Stimulated activated CD8-positive, alpha-beta memory T cell treated with anti-CD3 and anti-CD28 coated beads, Interleukin-7, amount 100 ng/mL, for 24 hours (primary cell): ENCODE data around the gene KCNH4.

Experiments used
- DNase-seq: peaks from one replicate; pipeline ENCODE4 v3.0.0-alpha.2; 2020; ENCODE audit warnings: low read depth

Gene KCNH4

DNA sequence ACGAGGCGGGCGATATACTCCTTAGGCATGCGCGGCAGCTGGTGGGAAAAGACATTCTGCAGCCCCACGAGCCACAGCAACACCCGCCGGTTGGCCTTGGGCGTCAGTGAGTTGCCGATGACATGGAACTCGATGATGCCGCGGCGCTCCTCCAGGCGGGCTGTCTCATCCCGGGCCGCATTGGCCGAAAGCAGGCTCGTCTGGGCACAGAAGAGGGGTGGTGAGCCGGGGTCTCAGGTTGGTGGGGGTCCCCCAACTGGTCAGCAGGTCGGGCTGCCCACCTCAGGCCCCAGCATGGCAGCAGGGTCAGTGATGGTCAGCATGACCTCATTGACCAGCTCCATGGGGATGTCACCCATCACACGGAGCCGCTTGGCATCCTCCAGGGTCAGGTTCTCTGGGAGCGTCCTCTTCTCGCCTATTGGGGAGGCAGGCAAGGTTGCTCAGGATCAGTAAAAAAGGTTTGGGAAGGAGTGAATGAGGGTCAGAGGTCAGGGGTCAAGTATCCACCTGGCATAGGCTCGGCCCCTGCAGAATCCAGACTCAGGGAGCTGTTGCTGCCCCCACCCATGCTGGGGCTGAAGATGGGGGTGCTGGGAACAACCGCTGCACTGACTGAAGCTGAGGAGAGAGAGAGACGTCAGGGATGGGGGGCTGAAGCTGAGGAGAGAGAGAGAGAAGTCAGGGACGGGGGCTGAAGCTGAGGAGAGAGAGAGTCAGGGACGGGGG lies 63.4 kb downstream of the KCNH4 start:
- no peak for DNase-seq

DNA sequence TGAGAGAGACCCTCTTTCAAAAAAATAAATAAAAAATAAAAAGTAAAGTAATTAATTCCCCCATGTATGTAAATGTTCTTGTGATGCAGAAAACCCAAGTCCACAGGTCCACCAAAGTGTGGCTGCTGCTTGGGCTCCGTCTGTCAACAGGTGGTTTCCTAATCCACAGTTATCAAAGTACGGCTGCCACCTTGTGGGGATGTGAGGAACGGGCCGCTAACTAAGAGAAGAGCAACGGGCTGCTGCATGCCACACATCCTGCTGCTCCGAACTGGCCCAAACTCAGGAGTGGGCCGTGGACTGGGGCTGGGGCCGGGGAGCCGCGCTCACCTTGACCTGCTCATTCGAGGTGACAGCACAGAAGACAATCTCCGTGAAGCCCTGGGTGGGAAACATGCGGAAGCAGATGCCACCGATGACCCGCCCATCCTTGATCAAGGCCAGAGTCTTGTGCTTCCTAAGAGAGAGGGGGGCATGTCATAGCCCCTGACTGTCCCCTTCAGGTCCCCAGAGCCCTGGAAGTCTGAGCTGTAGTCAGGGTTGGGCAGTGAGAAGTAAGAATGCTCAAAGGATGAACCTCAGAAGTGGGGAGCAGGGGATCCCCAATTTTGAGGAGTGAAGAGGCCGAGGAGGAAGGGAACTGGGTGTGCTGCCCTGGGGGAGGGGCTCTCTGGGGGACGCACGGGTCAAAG lies 64.1 kb downstream of the KCNH4 start:
- DNase-seq: peak; percentile 60

DNA sequence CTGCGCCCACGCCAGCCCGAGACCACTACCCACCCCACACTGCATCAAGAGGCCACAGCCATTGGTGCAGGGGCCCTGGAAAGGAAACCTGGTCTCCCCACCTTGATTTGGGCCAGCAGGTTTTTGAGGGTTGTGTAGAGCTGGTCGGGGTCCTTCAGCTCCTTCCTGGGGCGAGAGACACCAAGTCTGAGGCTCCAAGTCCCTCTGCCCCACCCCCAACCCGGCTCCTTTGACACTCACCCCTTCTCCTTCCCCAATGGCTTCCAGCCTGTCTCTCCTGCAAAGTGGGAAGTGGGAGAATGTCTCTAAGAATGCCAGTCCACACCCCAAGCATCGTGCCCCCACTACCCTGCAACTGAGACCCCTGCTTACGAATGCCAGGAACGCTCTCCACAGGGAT lies 66.8 kb downstream of the KCNH4 start:
- no peak for DNase-seq

DNA sequence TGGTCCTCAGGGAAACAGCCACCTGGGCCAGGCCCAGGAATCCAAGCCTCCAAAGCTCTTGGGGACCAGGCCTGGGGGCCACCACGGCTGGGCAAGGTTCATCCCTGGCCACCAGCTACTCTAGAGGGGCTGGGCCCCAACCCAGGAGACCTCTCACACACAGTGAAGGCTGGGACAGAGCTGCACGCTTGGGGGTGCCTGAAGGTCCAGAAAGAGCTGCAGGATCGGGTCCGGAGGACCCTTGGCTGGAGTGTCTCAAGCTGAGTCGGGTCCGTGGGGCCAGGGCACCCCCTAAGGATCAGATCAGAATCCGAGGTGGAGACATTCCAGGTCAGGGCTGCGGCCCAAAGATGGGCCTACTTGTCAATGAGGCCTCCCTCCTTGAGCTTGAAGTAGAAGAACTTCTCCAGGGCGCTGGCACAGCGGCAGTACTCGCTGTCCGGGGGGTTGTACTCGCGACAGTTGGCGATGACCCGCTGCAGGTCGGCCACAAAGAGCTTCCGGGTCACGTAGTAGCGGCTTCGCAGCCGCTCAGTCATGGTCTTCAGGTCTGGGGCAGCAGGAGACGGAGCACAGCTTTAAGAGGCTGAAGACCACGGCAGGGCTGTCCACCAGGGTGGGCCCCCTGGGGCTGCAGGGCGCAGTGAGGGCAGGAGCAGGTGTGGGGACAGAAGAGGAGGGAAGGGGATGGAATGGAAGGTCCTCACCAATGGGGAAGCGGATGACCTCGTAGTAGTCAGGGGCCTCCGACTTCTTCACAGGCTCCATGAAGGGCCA lies 67.5 kb downstream of the KCNH4 start:
- no peak for DNase-seq

DNA sequence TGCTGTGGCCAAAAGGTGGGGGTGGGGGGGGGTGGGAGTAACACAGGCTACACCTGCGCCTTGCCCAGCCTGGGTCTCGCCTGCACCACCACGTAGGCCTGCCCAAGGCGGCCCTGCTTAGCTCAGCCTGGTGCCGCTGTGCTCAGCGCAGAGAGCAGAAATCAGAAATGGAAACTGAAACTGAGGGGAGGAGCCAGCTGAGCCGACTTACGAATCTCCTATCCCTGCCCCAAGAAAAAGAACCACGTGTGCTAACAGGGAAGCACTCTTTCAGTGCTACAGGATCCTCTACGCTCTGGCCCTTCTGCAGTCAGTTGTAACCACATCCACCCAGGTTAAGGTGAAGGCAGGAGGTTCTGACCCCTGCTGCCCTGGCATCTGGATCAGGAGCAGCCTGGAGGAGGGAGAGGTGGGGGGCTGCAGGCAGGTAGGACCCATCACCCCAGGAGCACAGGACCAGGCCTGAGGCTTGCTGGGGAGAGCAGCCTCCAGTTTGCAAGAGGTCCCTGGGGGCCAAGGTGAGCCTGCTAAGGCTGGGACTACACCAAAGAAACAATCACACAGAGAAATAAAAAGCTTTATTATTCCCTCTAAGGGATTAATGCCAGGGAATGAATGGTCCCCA lies 68.3 kb downstream of the KCNH4 start, which contains the start of gene DHX58:
Gene DHX58, minus strand, starts transcription at position 163 of the 625 bp plus-strand sequence. CDS start 822 bp downstream, outside the sequence.
- DNase-seq: peak; percentile 40

DNA sequence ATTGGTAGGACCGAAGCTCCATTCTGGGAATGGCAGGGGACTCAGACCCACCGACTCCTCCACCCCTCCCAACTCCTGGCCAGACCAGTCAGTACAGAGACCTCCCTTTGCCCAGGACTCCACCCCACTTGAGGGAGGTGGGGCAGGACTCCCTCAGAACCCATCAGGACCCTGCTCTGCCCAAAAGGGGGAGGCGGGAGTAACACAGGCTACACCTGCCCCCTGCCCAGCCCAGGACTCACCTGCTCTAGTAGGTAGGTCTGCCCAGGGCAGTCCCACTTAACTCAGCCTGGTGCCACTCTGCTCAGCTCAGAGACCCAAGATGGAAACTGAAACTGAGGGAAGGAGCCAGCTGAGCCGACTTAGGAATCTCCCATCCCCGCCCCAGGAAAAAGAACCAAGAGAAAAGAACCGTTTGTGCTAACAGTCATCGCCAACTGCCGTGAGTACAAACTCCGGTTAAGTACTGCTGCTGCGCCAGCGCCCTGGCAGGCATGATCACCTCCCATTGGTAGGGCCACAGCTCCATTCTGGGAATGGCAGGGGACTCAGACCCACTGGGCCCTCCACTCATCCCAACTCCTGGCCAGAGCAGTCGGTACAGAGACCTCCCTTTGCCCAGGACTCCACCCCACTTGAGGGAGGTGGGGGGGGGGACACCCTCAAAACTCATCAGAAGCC lies 68.9 kb downstream of the KCNH4 start:
- DNase-seq: no peak

DNA sequence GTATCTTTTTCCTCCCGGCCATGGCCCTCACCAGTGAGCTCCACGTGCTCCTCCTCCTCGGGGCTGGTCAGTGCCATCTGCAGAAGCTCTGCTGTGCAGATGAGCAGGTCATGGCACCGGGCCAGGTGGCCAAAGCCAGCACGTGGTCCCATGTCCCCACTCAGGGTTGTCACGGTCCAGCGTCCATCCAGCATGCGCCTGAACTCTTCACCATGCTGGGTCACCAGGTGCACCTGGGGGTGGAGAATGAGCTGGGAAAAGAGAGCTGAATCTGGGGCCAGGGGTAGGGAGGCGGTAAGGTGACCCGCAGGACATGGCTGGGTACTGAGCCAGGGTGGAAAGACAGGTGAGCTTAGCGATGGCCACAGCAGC lies 69.7 kb downstream of the KCNH4 start:
- no peak for DNase-seq

DNA sequence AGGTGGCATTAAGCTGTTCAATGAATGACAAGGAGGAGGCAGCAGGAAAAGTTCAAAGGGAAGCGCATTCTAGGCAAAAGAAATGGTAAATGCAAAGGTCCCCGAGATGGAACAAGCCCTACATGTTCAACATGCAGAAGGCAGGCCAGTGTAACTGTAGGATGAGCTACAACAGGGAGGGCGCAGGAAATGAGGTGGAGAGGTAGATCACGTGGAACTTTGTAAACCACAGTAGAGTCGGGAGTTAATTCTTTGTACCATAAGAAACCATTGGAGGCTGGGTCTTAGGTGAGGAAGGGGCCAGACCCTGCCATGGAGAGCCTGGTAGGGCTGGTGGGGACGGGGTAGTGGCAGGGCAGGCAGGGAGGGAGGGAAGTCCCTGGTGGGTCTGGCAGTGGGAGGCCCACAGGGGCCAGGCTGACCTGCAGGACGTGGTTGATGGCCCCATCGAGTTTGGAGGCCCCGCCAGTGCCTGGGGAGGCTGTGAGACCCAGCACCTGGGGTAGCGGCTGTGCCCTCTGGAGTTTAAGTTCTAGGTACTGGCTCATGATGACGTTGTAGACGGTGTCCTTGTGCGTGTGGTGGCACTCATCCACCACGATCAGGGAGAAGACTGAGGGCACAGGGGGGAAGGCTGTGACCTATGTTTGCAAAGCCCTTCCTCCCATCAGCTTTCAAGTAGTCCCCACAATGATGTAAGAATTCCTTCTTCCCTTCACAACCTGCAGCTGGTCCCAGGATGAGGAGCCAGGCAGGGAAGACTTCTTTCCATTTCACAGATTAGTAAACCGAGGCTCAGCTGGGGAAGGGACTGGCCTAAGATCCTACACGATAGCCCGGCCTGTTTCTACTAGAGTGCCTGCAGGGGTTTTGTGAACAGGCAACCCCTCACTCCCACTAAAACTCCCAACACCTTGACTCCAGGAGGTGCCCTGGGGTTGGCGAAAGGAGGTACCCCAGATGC lies 70.4 kb downstream of the KCNH4 start:
- DNase-seq: no peak

DNA sequence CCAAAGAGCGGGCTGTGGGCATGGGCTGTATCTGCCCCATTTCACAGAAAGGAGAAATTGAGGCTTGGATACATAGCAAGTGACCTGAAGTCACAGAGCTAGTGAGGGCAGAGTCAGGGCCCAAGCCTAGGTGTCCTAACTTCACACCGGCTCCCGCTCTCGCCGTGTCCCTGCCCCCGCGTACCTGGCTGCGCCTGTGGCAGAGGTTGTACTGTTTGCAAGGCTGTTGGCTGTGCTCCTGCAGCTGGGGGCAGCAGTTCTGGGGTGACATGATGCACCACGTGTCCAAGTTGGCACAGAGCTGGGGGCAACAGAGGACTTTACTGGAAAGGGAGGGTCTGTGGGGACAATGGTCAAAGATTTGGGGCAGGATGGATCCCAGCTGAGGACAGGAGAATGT lies 71.9 kb downstream of the KCNH4 start:
- DNase-seq: no peak

DNA sequence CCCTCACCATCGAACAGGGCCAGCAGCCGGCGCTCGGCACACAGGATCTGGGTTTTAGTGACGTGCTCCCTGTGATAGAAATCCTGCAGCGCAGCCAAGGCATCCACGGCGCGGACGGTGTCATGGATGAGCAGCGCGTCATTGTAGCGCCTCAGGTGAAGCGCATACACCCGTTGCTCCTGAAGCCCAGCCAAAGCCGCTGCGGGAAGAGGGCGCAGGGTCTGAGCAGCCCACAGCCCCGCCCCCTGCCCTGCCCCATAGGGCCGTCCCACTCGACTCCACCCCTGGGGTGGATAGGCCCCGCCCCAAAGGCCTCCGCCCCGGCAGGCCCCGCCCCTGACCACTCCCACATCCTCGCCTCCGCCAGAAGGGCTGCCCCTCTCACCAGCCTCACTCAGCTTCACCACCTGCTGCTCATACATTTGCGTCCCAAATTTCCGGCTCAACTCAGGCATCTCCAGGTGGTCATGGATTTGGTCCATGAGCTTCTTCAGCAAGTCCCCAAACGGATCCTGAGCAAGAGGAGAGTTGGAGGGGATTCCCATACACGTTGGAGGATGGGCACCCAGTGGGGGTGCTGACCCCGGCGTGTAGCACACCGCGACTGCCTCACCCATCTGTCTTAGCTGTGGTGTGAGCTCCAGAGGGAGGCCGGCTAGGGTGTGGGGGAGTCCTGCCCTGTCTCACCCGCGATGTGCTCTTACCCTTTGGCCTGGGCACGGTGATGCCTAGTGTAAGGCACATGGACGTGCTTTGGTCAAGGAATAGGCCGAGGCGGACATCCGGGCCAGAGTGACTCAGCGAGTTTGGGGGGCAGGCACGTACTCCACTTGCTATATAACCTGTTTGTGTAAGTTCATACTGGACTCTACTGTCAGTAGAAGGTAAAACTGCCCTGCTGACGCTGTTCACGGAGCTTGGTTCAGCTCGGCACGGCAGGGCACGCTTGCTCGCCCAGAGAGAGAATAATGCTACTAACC lies 73.1 kb downstream of the KCNH4 start:
- peak; percentile 86 for DNase-seq

DNA sequence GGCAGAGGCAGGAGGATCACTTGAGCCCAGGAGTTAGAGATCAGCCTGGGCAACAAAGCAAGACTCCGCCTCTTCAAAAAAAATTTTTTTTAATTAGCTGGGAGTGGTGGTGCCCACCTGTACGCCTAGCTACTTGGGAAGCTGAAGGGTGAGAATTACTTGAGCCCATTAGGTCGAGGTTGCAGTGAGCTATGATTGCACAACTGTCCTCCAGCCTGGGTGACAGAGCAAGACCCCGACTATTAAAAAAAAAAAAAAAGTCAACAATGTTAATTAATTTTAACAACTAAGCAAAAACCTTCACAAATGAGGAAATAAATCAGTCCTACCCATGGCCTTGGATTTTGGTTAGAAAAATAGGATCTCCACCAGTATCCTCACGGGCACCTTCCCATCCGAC lies 73.8 kb downstream of the KCNH4 start:
- no peak for DNase-seq
